PC-3 (cell line): ENCODE data around the gene PKNOX2.

Experiments
- EZH2 ChIP-seq: fragments of 300-600 bp; sonication (generic); IDR thresholded peaks from one replicate; pipeline ENCODE4 v1.6.1; 2017; ENCODE audit warnings: antibody characterized with exemption, mild to moderate bottlenecking, low read length; ENCODE audit not compliant: unreplicated experiment
- EZH2phosphoT487 ChIP-seq: fragments of 300-600 bp; sonication (generic); IDR thresholded peaks from 2 replicates; pipeline ENCODE4 v1.6.1; 2018; ENCODE audit warnings: mild to moderate bottlenecking, antibody characterized with exemption, low read length, borderline replicate concordance
- TF ChIP-seq, protein P1 (sequence below): fragments of 300-600 bp; sonication (generic); conservative IDR thresholded peaks from 2 replicates; pipeline ENCODE4 v1.5.1; 2017; ENCODE audit warnings: antibody characterized with exemption, low read depth, mild to moderate bottlenecking, low read length

DNA sequence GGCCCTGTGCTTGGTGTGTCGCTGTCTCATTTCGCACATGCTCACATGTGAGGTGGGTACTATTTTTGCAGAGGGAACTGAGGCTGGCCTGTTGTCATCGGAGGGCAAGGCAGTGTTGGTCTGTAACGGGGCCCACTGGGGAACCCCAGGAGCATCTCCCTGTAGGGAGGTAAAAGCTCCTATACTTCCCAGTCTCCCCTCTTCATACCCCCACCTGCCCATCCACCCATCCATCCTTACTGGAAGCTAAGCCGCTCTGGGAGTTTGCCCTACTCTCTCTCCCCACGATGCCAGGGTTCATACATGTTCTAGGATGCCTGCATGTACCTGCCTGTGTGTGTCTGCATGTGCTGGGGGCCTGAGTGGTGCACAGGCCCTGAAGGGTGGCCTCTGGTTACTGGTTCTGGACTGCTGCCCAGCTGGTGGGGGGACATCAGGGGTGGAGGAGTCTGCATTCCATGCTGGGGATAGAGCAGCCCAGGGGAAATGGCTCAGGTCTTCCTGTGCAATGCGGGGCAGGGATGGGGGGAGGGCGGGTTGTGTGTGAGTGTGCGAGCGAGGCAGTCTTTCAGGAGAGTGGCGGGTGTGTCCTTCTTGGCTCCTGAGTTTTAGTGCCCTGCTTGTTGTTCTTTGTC, 77.7 kb downstream of the PKNOX2 start:
- TF ChIP-seq, protein P1, sequence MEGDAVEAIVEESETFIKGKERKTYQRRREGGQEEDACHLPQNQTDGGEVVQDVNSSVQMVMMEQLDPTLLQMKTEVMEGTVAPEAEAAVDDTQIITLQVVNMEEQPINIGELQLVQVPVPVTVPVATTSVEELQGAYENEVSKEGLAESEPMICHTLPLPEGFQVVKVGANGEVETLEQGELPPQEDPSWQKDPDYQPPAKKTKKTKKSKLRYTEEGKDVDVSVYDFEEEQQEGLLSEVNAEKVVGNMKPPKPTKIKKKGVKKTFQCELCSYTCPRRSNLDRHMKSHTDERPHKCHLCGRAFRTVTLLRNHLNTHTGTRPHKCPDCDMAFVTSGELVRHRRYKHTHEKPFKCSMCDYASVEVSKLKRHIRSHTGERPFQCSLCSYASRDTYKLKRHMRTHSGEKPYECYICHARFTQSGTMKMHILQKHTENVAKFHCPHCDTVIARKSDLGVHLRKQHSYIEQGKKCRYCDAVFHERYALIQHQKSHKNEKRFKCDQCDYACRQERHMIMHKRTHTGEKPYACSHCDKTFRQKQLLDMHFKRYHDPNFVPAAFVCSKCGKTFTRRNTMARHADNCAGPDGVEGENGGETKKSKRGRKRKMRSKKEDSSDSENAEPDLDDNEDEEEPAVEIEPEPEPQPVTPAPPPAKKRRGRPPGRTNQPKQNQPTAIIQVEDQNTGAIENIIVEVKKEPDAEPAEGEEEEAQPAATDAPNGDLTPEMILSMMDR: no peak
- no peak for TF ChIP-seq EZH2
- TF ChIP-seq EZH2phosphoT487: no peak
